ENCODE results near the gene SP3. TPM values are rescaled to one million over a fixed set of nuclear protein-coding genes. Genes with fewer than 3 reads are reported as not detected.

Gene SP3
- 63.6 TPM for polyA plus RNA-seq (2013, experiment 1 of 2)
- 62.4 TPM for polyA plus RNA-seq (2013, experiment 2 of 2)

DNA sequence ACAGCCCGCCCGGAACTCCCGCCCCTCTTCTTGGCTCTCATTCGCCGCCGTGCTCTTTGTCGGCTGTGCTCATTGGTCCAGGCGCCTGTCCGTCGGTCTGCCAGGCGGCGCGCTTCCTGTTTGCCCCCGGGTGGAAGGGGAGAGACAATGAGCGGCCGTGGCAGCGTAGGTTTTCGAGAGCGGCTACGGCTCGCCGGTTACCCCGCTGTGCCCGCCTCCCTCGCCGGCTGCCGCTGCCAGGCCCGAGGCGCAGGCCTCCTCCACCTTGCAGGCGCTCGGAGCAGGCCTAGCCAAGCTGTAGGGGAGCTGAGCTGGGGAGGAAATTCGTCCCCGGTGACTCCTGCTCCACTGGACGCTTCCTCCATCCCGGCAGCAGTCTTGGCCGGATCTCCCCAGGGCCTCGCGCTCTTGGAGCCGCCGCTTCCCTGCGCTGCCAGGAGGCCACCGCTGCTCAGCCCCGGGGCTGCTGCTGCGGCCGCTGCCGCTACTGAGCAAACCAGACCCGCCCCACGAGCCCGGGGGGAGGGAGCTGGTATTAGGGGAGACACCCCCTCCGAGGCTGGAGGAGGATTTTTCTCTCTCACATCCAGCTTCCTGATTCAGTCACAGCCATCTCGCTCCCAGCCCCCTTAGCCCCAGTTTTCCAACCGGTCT lies at the start of gene SP3:
SP3 (minus strand) TSS at position 2 of the 654 bp plus-strand sequence. CDS start 202 bp downstream, outside the sequence.
- H3K9me3 ChIP-seq (ENCODE audit: insufficient read depth, low read depth, low read length) = 0 out of 2 replicates have a peak, but pooled peaks cover 2% of the 10 kb centered on the region
- H3K36me3 ChIP-seq (ENCODE audit: insufficient read depth, low read length) = peaks cover 11% of the 10 kb centered on the region
- peak within 1 kb of the TSS; percentile 99 for H3K27ac ChIP-seq (ENCODE audit: low read depth, low read length)
- no peaks in the 10 kb centered on the region for H3K27me3 ChIP-seq (ENCODE audit: insufficient read depth, low read length)
- peaks cover 28% of the 10 kb centered on the region for H3K4me1 ChIP-seq (ENCODE audit: insufficient read depth, low read length)
- H3K9ac ChIP-seq (ENCODE audit: low read depth, low read length) = peak within 1 kb of the TSS; percentile 97
- under 1% methylated on average over 52 of the region's 52 CpGs for WGBS
- H3K4me3 ChIP-seq (ENCODE audit: low read length) = peak within 1 kb of the TSS; percentile 98

DNA sequence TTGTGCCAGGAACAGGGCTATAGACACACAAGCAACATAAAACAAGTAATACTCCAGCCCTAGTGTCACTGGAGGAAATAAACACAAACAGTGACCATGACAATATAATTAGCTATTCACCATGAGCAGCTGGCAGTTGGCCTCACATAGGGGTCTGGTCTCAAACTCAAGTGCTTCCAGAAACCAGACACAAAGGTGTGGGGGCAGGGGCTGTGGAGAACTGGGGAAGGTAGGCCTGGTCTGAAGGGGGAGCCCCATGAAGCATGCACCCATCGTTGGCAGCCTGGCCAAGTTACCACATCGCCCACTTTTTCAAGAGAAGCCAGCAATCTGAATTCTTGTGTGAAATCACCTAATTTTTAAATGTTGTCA lies 49.5 kb upstream of the SP3 start:
- no peaks in the 10 kb centered on the region for H3K36me3 ChIP-seq (ENCODE audit: insufficient read depth, low read length)
- peaks cover 9% of the 10 kb centered on the region for H3K27me3 ChIP-seq (ENCODE audit: insufficient read depth, low read length)
- no peak overlapping the region for H3K4me3 ChIP-seq (ENCODE audit: low read length)
- 79% methylated on average over 2 of the region's 2 CpGs for WGBS
- H3K9ac ChIP-seq (ENCODE audit: low read depth, low read length) = no peak overlapping the region
- no peak overlapping the region for H3K27ac ChIP-seq (ENCODE audit: low read depth, low read length)
- no peaks in the 10 kb centered on the region for H3K9me3 ChIP-seq (ENCODE audit: insufficient read depth, low read depth, low read length)
- H3K4me1 ChIP-seq (ENCODE audit: insufficient read depth, low read length) = peaks cover 20% of the 10 kb centered on the region

DNA sequence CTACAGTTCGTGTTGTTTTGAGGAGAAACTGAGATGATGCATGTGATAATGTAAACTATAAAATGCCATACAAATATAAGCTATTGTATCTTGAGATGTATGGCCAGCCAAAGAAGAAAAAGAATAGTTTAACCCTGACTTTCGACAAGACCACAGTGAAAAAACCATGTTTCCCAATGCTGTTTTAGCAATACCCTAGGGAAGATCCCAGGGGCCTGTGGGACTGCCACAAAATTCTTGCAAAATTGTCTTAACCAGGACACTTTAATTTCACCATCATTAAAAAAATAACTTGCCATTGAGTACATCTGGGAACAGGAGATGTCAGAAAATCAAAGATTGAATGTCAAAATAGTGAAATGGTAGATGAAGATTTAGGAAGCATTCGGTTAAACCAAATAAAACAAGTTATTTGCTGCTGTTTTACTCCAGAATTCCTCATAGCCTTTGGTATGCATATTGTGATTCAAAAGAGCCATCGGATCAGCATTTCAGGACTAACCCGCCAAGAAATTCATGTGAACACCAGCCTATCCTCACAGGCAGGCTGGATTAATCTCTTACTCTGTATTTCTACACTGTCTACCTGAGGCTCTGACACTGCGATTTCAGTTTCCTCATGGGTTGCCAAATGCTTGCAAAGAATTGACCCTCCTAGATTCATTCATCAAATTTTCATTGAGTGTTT lies 49.0 kb upstream of the SP3 start:
- H3K9me3 ChIP-seq (ENCODE audit: insufficient read depth, low read depth, low read length) = no peaks in the 10 kb centered on the region
- H3K4me3 ChIP-seq (ENCODE audit: low read length) = 0 out of 2 replicates have a peak overlapping the region, but pooled peaks have one; percentile 47
- no peaks in the 10 kb centered on the region for H3K36me3 ChIP-seq (ENCODE audit: insufficient read depth, low read length)
- H3K9ac ChIP-seq (ENCODE audit: low read depth, low read length) = no peak overlapping the region
- WGBS = 53% methylated on average over 6 of the region's 6 CpGs
- peak overlapping the region; percentile 1; the same call in 1 of the 2 replicates for H3K27ac ChIP-seq (ENCODE audit: low read depth, low read length)
- peaks cover 9% of the 10 kb centered on the region for H3K27me3 ChIP-seq (ENCODE audit: insufficient read depth, low read length)
- H3K4me1 ChIP-seq (ENCODE audit: insufficient read depth, low read length) = peaks cover 20% of the 10 kb centered on the region

DNA sequence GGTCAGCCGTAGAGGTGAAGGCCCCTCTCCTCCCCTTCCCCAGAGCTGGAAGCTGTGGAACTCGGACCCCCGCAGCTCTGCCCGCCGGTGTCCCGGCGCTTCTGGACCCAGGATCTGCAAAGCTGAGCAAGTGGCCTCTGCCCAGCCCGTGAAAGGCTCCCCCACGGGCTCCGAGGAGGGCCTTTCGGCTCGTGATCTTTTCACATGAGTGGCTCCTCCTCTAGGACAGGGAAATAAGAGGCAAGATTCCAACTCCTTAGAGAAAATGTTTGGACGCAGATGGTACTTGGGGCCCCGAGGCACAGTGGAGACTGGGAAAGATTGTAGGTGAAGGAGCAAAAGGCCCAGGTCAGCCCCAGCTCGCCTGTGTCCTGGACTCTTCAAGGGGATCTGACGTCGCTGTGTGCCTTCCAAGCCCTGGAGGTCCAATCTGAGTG lies 48.2 kb upstream of the SP3 start:
- Histone ChIP-seq H3K4me1 (ENCODE audit: insufficient read depth, low read length) (peaks cover 20% of the 10 kb centered on the region), H3K9ac (ENCODE audit: low read depth, low read length) (peak overlapping the region; percentile 50), H3K9me3 (ENCODE audit: insufficient read depth, low read depth, low read length) (no peaks in the 10 kb centered on the region), H3K4me3 (ENCODE audit: low read length) (peak overlapping the region; percentile 47), H3K27ac (ENCODE audit: low read depth, low read length) (peak overlapping the region; percentile 51; the same call in 1 of the 2 replicates), H3K36me3 (ENCODE audit: insufficient read depth, low read length) (no peaks in the 10 kb centered on the region), H3K27me3 (ENCODE audit: insufficient read depth, low read length) (peaks cover 9% of the 10 kb centered on the region)
- WGBS = 22% methylated on average over 17 of the region's 17 CpGs

DNA sequence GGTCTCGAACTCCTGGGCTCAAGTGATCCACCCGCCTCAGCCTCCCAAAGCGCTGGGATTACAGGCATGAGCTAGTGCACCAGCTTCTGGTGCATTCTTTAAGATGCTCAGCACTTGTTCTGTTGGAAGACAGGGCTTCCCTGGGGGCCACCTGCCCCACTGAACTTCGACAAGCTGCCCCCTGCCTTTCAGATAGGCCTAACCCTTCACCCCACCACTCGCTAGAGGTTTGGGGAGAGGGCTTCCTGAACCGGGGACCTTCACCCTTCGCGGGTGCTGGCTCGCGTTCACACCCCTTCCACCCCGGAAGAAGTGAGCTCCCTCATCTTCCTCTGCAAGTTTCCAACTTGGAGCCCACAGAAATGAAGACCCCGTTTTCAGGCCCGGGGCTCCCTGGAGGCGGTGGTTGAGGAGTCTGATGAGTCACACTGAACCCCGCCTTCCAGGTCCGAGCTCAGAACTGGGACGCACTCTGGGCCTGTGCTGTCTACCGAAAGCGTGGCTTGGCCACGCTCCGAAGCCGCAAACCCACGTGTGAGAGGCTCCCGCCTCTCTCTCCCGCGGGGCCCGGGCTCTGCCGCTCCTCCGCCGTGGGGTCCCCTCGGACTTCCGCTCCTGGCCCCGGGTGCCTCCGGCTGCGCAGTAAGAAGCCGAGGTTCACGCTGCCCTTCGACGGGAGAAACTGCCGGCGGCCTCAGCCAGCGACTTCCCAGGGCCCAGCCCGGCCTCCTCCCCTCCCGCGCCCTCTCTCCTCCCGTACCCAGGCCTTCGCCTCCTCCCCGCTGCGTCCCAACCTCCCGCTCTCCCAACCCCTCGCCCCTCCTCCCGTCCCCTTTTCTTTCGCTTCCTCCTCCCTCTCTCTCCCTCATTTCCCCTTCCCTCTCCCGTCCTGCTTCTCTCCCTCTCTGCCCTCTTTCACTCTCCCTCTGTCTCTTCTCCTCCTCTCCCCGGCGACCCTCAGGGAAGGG lies 47.5 kb upstream of the SP3 start:
- Histone ChIP-seq H3K27ac (ENCODE audit: low read depth, low read length) (peak overlapping the region; percentile 51; the same call in 1 of the 2 replicates), H3K27me3 (ENCODE audit: insufficient read depth, low read length) (peaks cover 9% of the 10 kb centered on the region), H3K4me1 (ENCODE audit: insufficient read depth, low read length) (peaks cover 20% of the 10 kb centered on the region), H3K4me3 (ENCODE audit: low read length) (peak overlapping the region; percentile 47), H3K36me3 (ENCODE audit: insufficient read depth, low read length) (no peaks in the 10 kb centered on the region), H3K9ac (ENCODE audit: low read depth, low read length) (peak overlapping the region; percentile 50), H3K9me3 (ENCODE audit: insufficient read depth, low read depth, low read length) (no peaks in the 10 kb centered on the region)
- 35% methylated on average over 56 of the region's 56 CpGs for WGBS

DNA sequence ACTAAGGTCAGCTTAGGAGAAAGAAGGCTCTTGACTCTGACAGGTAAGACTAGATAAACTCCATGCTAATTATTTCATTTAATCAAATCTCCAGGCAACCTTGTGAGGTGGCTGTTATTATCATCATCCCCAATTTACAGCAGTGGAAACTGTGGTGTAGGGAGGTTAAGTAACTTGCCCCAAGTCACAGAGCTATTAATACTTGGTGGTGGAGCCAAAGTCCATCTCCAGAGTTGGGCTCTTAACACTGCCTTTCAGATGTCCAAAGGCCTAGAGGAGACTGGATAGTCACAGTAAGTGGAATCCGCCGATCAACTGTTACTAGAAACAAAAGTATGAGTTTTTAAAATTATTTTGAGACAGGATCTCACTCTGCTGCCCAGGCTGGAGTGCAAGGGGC lies 46.6 kb upstream of the SP3 start:
- peaks cover 9% of the 10 kb centered on the region for H3K27me3 ChIP-seq (ENCODE audit: insufficient read depth, low read length)
- 94% methylated on average over 2 of the region's 2 CpGs for WGBS
- no peak overlapping the region for H3K4me3 ChIP-seq (ENCODE audit: low read length)
- H3K9me3 ChIP-seq (ENCODE audit: insufficient read depth, low read depth, low read length) = no peaks in the 10 kb centered on the region
- peaks cover 20% of the 10 kb centered on the region for H3K4me1 ChIP-seq (ENCODE audit: insufficient read depth, low read length)
- H3K36me3 ChIP-seq (ENCODE audit: insufficient read depth, low read length) = no peaks in the 10 kb centered on the region
- no peak overlapping the region for H3K9ac ChIP-seq (ENCODE audit: low read depth, low read length)
- H3K27ac ChIP-seq (ENCODE audit: low read depth, low read length) = no peak overlapping the region

DNA sequence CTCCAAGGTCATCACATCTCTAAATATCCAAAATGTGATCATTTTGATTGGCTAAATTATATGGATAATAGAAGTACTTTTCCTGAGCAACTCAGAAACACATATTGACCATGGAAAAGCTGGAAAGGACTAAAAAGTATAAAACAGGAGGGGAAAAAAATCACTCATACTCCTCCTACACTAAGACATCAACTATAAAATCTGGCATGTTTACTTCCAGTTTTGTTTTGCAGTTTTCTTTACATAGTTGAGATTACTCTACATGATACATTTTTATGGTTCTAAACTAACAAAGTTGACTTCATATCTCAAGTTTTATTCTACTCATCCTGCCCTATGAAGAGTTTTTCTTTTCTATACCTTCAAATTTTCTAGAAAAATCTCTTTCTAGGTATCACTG lies 46.0 kb upstream of the SP3 start:
- Histone ChIP-seq H3K27ac (ENCODE audit: low read depth, low read length) (no peak overlapping the region), H3K9ac (ENCODE audit: low read depth, low read length) (no peak overlapping the region), H3K9me3 (ENCODE audit: insufficient read depth, low read depth, low read length) (no peaks in the 10 kb centered on the region), H3K4me1 (ENCODE audit: insufficient read depth, low read length) (peaks cover 20% of the 10 kb centered on the region), H3K27me3 (ENCODE audit: insufficient read depth, low read length) (peaks cover 9% of the 10 kb centered on the region), H3K4me3 (ENCODE audit: low read length) (no peak overlapping the region), H3K36me3 (ENCODE audit: insufficient read depth, low read length) (no peaks in the 10 kb centered on the region)

DNA sequence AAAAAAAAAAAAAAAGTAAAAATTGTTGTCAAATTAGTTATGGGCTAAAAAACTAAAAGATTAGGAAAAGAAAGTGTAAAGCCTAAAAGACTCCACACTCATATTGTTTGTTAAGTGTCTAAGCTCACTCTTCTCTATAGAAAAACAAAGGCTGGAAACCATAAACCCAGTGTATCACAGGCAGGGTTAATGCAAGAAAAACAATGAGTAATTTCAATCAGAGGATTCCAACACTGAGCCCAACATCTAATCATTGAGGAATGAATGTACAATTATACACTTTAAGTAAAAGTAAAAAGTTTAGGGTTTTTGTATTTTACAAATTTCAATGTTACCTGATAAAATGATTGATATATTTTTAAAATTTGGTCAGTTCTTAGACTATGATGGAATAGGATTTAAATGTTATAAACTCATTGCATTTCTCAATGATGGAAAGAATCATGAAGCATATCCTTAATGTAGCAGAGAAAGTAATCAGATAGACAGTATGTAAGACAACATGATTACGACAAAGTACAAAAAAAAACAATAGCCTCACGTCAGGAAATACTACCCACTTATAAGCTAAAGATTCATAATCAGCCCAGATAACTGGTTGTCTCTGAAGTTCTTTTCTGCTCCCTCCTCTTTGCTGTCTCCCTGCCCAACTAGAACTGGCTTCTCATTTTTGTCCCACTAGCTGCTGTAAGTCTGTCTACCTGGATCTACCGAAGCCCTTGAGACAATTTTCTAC lies 44.5 kb upstream of the SP3 start:
- WGBS = 96% methylated on average over 3 of the region's 3 CpGs
- no peak overlapping the region for H3K4me3 ChIP-seq (ENCODE audit: low read length)
- no peak overlapping the region for H3K9ac ChIP-seq (ENCODE audit: low read depth, low read length)
- no peaks in the 10 kb centered on the region for H3K9me3 ChIP-seq (ENCODE audit: insufficient read depth, low read depth, low read length)
- H3K36me3 ChIP-seq (ENCODE audit: insufficient read depth, low read length) = no peaks in the 10 kb centered on the region
- peaks cover 13% of the 10 kb centered on the region for H3K4me1 ChIP-seq (ENCODE audit: insufficient read depth, low read length)
- H3K27ac ChIP-seq (ENCODE audit: low read depth, low read length) = no peak overlapping the region
- peaks cover 9% of the 10 kb centered on the region for H3K27me3 ChIP-seq (ENCODE audit: insufficient read depth, low read length)

DNA sequence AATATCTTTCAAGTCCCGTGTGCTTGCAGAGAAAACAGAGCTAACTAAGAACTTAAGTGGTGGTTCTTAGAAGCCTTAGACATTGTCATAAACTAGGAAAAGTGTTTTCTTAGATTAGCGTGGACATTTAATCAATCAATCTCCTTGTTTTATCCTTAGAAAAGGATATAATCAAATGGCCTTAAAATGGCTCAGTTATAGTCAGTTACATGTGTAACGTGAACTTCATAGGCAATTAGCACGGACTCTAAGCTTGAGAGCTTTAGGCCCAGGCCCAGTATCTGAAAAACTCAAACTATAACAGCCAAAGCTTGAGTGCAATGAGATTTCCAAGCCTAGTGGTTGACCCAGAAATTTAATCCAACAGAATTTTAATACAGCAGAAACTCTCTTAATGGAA lies 43.5 kb upstream of the SP3 start:
- WGBS = 96% methylated on average over 4 of the region's 4 CpGs
- H3K4me1 ChIP-seq (ENCODE audit: insufficient read depth, low read length) = peaks cover 4% of the 10 kb centered on the region
- no peaks in the 10 kb centered on the region for H3K36me3 ChIP-seq (ENCODE audit: insufficient read depth, low read length)
- H3K27me3 ChIP-seq (ENCODE audit: insufficient read depth, low read length) = peaks cover 9% of the 10 kb centered on the region
- no peaks in the 10 kb centered on the region for H3K9me3 ChIP-seq (ENCODE audit: insufficient read depth, low read depth, low read length)
- H3K4me3 ChIP-seq (ENCODE audit: low read length) = no peak overlapping the region
- H3K9ac ChIP-seq (ENCODE audit: low read depth, low read length) = no peak overlapping the region
- H3K27ac ChIP-seq (ENCODE audit: low read depth, low read length) = no peak overlapping the region

DNA sequence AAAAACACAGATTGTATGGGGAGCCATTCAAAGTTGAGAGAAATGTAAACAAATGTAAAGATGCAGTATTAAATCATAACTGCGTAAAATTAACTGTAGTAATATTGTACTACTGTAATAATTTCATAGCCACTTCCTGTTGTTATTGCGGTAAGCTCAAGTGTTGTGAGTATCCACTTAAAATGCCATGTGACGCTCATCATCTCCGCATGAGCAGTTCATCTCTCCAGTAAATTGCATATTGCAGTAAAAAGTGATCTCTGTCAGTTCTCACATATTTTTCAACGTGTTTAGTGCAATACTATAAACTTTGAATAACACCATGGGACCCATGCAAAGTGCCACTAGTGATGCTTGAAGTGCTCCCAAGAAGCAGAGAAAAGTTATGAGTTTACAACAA lies 41.8 kb upstream of the SP3 start:
- WGBS = 97% methylated on average over 4 of the region's 5 CpGs

More for the DNA sequence above, 41.8 kb upstream of the SP3 start:
- Histone ChIP-seq H3K9ac (ENCODE audit: low read depth, low read length) (no peak overlapping the region), H3K36me3 (ENCODE audit: insufficient read depth, low read length) (no peaks in the 10 kb centered on the region), H3K4me3 (ENCODE audit: low read length) (no peak overlapping the region), H3K4me1 (ENCODE audit: insufficient read depth, low read length) (no peaks in the 10 kb centered on the region), H3K9me3 (ENCODE audit: insufficient read depth, low read depth, low read length) (no peaks in the 10 kb centered on the region), H3K27ac (ENCODE audit: low read depth, low read length) (no peak overlapping the region), H3K27me3 (ENCODE audit: insufficient read depth, low read length) (peaks cover 3% of the 10 kb centered on the region)
